Stimulated activated naive B cell treated with anti-CD40 and anti-IgM and Interleukin-4, amounts not matched to agents 10 μg/mL and 1 μg/mL and 100 μg/mL, for 72 hours (primary cell): ENCODE results near the gene STK4.
"Not testable (repeated sequence)": the region's sequence is repeated elsewhere in the genome, so short reads cannot be mapped to it uniquely, and the experiment has no call there.

ENCODE experiments used
- ATAC-seq, 2 donors: fragments of 150-1000 bp; cut with Tn5 transposase; replicated peaks; 2 replicates each; pipeline ENCODE4 v1.10.0; 2021; ENCODE audit warnings: moderate library complexity in 1 of 2
- DNase-seq: peaks from one replicate; pipeline ENCODE4 v3.0.0; 2021
- H3K27ac Mint-ChIP-seq: one replicate; pipeline ENCODE4 v1.8.0; 2022; ENCODE audit warnings: mild to moderate bottlenecking, mixed read lengths
- H3K27me3 Mint-ChIP-seq, 2 donors: one replicate each; pipeline ENCODE4 v1.8.0; 2022; ENCODE audit warnings: mixed read lengths in 2 of 2
- H3K36me3 Mint-ChIP-seq, 2 donors: one replicate each; pipeline ENCODE4 v1.8.0; 2022; ENCODE audit warnings: mixed read lengths in 2 of 2, mild to moderate bottlenecking in 1 of 2
- H3K4me1 Mint-ChIP-seq, 2 donors: one replicate each; pipeline ENCODE4 v1.8.0; 2022; ENCODE audit warnings: mixed read lengths in 2 of 2, mild to moderate bottlenecking in 1 of 2
- H3K4me3 Mint-ChIP-seq, 2 donors: one replicate each; pipeline ENCODE4 v1.8.0; 2022; ENCODE audit warnings: mild to moderate bottlenecking in 2 of 2, mixed read lengths in 2 of 2, moderate library complexity in 1 of 2
- H3K9me3 Mint-ChIP-seq, 2 donors: one replicate each; pipeline ENCODE4 v1.8.0; 2022; ENCODE audit warnings: mixed read lengths in 2 of 2, mild to moderate bottlenecking in 1 of 2

Gene STK4

DNA sequence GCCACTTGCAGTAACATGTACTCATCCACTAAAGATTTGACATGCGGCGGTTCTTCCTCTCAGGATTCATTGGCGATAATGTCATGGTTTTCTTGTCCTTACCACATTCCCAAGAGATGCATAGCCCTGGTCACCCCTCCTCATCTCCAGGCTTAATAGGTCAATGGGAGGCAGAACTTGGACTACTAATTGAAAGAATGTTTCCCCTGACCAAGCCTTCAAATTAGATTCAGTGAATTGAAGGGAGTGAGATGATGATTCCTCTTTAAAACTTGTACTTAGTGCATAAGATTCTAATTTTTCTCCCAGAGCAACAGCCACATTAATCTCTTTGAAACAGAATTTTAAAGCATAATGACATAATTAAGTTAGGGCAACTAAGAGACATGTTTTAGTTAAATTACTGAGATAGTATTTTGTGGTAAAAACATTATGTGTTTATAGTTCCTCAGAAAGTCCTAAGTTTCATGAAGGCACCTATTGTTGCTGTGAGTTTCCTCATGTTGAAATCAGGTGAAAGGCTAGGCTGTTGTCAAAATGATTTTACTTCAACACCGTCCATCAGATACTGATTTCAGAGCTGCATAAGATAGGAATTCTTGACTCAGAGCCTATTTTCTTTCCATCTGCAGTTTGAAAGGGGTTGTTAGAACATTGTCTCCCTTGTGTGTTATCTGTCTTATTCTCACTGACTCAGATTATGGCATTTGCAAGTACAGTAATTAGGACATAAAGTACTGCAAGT lies 48.5 kb downstream of the STK4 start:
- H3K4me3 Mint-ChIP-seq = no peak overlapping the region
- peaks cover 14 to 29% of the 10 kb centered on the region in 2 donors for H3K4me1 Mint-ChIP-seq
- ATAC-seq (no peak), DNase-seq (no peak)
- H3K27ac Mint-ChIP-seq = no peak overlapping the region
- H3K36me3 Mint-ChIP-seq = peaks cover 36 to 38% of the 10 kb centered on the region in 2 donors
- H3K9me3 Mint-ChIP-seq = no peaks in the 10 kb centered on the region
- no peaks in the 10 kb centered on the region for H3K27me3 Mint-ChIP-seq

DNA sequence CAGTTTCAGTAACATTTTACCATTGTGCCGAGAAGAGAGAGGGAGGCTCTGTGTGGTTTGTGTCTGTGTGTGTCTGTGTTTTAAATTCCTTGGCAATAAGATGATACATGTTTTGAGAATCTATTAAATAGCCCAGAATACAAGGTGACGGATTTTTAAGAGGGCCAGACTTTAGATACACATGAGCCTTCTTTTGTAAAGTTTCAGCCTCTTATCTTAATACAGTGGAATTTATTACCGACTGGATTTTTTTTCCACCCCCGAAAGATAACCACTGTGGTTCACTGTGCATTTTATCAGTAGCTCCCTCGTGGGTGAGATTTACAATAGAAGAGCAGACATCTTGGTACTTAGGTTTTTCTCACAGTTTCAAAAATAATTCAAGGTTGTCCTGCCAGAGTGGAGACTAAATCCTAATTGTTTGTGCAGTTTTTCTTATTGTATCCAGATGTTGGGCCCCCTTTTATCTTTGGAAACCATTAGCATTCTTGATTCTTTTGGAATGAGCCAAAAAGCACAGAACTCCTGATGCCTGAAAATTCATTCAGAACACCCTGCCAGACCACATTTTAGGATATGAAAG lies 49.9 kb downstream of the STK4 start:
- Mint-ChIP-seq H3K36me3 (peaks cover 37 to 38% of the 10 kb centered on the region in 2 donors), H3K4me1 (peaks cover 10 to 30% of the 10 kb centered on the region in 2 donors), H3K4me3 (peak overlapping the region in 1 of 2 donors; percentile 30), H3K27me3 (no peaks in the 10 kb centered on the region), H3K9me3 (no peaks in the 10 kb centered on the region), H3K27ac (peak overlapping the region; percentile 75)
- DNase-seq (no peak), ATAC-seq (no peak)

DNA sequence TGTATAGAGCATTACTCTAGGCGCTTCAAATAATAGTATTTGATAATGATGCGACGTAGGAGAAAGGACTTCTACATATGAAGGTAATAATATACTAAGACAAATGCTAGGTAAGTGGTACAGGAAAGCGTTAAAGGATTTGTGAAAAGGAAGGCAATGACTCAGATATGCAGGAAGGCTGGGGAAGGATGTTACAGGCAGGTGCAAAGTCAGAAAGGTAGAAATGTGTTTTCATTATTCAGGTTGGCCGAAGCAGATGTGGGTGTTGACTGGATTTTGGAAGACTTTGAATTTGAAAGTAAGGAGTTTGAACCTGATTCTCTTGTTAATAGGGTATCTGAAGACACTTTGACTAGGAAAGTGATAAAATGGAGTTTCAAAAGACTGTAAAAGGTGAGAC lies 51.0 kb downstream of the STK4 start:
- no peak overlapping the region for H3K27ac Mint-ChIP-seq
- peaks cover 33 to 38% of the 10 kb centered on the region in 2 donors for H3K36me3 Mint-ChIP-seq
- H3K4me3 Mint-ChIP-seq = no peak overlapping the region
- H3K4me1 Mint-ChIP-seq = peaks cover 10 to 24% of the 10 kb centered on the region in 2 donors
- H3K27me3 Mint-ChIP-seq = no peaks in the 10 kb centered on the region
- H3K9me3 Mint-ChIP-seq = no peaks in the 10 kb centered on the region
- DNase-seq = no peak
- ATAC-seq = no peak

DNA sequence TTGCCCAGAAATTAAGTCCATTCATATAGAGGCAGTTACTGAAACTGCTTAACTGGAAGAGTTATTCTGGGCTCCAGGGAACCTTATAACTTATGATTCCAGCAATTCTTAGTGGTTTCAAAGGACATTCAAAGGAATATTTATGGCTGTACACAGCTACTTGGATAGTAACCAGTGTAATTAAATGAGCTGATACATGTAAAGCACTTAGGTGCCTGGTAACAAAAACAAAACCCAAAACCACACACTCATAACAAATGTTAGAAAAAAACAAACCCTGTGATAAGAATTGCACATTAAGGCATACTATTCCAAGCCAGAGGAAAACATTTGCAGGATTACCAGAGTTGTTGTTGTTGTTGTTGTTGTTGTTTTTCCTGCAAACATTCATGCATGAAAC lies 51.5 kb downstream of the STK4 start:
- ATAC-seq (no peak), DNase-seq (no peak)
- no peaks in the 10 kb centered on the region for H3K27me3 Mint-ChIP-seq
- no peaks in the 10 kb centered on the region for H3K9me3 Mint-ChIP-seq
- no peak overlapping the region for H3K4me3 Mint-ChIP-seq
- no peak overlapping the region for H3K27ac Mint-ChIP-seq
- H3K36me3 Mint-ChIP-seq = peaks cover 33 to 40% of the 10 kb centered on the region in 2 donors
- peaks cover 10 to 24% of the 10 kb centered on the region in 2 donors for H3K4me1 Mint-ChIP-seq

DNA sequence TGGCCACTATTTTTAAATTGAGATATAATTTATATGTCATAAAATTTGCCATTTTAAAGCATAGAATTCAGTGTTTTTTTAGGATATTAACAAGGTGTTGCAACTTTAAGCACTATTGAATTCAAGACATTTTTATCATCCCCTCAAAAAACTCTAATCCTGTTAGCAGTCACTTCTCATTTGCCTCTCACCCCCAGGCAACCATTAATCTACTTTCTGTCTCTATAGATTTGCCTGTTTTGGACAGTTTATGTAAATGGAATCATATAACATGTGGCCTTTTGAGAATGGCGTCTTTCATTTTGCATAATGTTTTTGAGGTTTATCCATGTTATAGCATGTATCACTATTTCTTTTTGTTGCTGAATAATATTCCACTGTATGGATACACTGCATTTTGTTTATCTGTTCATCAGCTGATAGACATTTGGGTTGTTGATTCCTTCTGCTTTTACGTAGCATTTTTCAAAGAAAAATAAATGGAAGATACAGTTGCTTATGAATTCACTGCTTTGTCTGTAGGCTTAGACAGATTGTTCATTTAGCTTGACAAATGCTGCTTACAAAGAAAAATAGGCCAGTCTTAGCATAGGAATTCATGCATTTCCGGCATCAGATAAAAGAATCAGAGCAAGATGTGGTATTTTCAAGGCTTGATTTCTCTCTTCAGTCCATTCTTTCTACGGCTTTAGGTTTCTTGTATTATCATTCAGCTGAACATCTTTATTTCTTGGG lies 52.9 kb downstream of the STK4 start:
- Mint-ChIP-seq H3K36me3 (peaks cover 33 to 47% of the 10 kb centered on the region in 2 donors), H3K4me1 (peaks cover 10 to 30% of the 10 kb centered on the region in 2 donors), H3K9me3 (no peaks in the 10 kb centered on the region), H3K4me3 (no peak overlapping the region), H3K27me3 (no peaks in the 10 kb centered on the region), H3K27ac (no peak overlapping the region)
- DNase-seq (no peak), ATAC-seq (no peak)

DNA sequence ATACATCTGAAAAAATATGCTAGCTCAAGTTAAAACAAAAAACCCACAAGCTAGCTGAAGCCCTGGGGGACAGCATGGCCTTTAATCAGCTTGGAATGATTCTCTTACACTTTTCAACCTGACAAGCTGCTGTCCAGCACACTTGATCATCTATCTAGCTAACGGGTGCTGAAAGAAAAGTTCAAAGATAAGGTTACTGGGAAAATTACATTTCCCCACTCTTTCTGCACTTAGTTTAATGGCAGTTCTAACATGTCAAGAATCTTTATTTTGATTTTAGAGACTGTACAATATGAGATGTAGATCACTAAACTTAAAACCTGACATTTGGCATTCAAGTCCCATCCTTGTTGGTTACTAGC lies 53.4 kb downstream of the STK4 start:
- Mint-ChIP-seq H3K9me3 (no peaks in the 10 kb centered on the region), H3K4me1 (peaks cover 10 to 30% of the 10 kb centered on the region in 2 donors), H3K4me3 (no peak overlapping the region), H3K27ac (peak overlapping the region; percentile 1), H3K27me3 (no peaks in the 10 kb centered on the region), H3K36me3 (peaks cover 33 to 47% of the 10 kb centered on the region in 2 donors)
- no peak for DNase-seq
- no peak for ATAC-seq

DNA sequence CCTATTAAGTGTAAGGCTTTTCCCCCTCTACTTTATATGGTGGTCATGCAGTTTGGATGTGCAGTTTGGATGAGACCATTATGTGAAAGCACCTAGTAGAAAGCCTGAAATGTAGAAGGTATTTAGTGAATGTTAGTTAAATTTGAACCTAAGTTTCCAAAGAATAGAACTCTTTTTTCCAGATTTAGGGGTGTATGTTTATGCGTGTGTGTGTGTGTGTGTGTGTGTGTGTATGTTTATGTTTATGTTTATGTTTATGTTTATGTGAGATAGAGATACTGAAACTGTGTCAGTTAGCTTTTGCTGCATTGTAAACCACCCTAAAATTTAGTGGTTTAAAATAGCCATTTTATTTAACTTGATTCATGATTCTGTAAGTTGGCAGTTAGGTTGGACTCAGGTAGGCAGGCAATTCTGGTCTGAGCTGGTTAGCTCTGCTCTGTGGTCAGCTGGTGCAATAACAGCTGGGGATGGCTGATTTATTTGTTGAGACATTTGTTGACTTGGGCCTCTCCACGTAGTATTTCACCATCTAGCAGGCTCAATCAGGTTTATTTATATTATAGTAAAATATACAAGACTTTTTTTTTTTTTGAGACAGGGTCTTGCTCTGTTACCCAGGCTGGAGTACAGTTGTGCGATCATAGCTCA lies 54.0 kb downstream of the STK4 start:
- Mint-ChIP-seq H3K27ac (peak overlapping the region; percentile 1), H3K9me3 (no peaks in the 10 kb centered on the region), H3K36me3 (peaks cover 31 to 47% of the 10 kb centered on the region in 2 donors), H3K27me3 (no peaks in the 10 kb centered on the region), H3K4me1 (peaks cover 7 to 27% of the 10 kb centered on the region in 2 donors), H3K4me3 (no peak overlapping the region)
- ATAC-seq (no peak), DNase-seq (no peak)

DNA sequence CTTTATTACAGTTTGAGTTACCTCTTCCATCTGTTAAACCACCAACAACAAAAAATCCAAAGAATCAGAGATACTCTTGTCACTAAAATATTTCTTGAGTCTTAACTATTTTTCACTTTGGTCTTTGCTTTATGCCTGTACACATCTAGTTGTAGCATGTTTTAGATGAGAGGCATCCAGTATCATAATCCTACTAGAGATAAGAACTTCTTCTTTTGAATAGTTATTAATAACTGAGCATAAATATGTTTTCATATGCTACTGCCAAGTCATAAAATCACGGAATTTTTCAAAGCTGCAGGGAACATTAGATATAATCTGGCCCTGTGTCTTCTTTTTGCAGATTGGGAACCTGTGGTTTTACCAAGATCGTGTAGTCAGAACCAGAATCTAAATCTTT lies 55.3 kb downstream of the STK4 start:
- ATAC-seq (no peak), DNase-seq (no peak)
- H3K9me3 Mint-ChIP-seq = no peaks in the 10 kb centered on the region
- H3K27me3 Mint-ChIP-seq = no peaks in the 10 kb centered on the region
- no peak overlapping the region for H3K27ac Mint-ChIP-seq
- H3K4me3 Mint-ChIP-seq = no peak overlapping the region
- H3K36me3 Mint-ChIP-seq = peaks cover 30 to 46% of the 10 kb centered on the region in 2 donors
- peaks cover 7 to 14% of the 10 kb centered on the region in 2 donors for H3K4me1 Mint-ChIP-seq

DNA sequence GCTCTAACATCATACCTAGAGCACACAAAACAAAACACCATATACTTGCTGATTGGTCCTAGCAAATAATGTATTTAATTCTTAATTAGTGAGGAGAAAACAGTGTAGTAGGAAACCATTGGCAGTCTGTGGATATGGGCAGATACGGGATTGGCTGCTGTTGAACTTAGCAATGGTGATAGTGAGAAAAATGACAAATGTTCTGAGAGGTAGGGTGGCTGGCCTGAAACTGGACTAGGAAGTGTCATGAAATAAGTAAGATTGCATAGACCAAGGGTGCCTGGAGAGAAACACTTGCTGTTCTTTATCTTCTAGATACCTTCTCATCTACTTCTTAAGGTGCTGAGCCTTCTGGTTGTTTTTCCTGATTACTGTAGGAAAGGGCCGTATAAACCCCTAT lies 56.8 kb downstream of the STK4 start:
- not testable (repeated sequence) for H3K27me3 Mint-ChIP-seq, H3K27ac Mint-ChIP-seq, ATAC-seq, H3K4me3 Mint-ChIP-seq, H3K9me3 Mint-ChIP-seq, DNase-seq
- H3K4me1 Mint-ChIP-seq = peaks cover 8 to 14% of the 10 kb centered on the region in 2 donors
- H3K36me3 Mint-ChIP-seq = peaks cover 25 to 47% of the 10 kb centered on the region in 2 donors

DNA sequence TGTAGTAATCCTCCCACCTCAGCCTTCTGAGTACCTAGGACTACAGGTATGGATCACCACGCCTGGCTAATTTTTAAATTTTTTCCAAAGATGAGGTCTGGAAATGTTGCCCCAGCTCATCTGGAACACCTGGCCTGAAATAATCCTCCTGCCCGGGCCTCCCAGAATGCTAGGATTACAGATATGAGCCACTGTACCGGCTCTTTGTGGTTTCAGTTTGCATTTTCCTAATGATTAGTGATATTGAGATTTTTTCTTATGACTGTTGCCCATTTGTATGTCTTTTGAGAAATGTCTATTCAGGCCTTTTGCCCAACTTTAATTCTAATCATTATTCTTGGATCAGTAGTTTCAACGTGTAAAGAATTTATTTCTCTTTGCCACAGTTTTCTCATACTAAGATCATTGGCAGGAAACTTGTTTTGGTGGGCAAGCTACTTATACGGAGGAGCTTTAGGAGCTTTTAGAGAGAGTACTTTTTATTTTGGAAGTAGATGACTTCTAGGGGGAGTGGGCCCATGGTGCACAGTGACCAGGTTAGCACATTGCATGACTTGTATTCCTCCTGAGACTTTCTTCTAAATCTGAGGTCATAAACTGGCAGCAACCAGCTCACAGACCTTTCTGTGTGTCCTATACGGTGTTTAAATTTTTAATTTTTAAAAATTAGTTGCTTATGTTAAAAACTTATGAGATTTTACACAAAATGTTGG lies 62.3 kb downstream of the STK4 start:
- Mint-ChIP-seq H3K36me3 (peaks cover 34 to 53% of the 10 kb centered on the region in 2 donors), H3K27ac (peak overlapping the region; percentile 37)
- peak in 1 of 2 donors; percentile 29 for ATAC-seq

DNA sequence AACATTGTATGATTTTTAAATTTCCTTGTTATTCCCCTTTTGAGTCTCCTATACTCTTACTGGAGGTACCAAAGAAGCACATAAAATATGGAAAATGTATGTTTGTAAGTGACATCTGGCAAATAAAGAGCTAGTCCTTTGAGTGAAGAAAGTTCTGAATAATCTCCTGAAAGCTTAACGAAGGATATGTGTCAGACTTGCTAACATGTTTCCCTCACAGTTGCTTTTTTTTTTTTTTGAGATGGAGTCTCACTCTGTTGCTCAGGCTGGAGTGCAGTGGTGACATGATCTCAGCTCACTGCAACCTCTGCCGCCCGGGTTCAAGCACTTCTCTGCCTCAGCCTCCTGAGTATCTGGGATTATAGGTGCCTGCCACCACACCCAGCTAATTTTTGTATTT lies 63.6 kb downstream of the STK4 start:
- H3K36me3 Mint-ChIP-seq = peaks cover 38 to 57% of the 10 kb centered on the region in 2 donors
- DNase-seq (no peak), ATAC-seq (no peak)
- peaks cover 32 to 39% of the 10 kb centered on the region in 2 donors for H3K4me1 Mint-ChIP-seq
- no peaks in the 10 kb centered on the region for H3K27me3 Mint-ChIP-seq
- H3K27ac Mint-ChIP-seq = peak overlapping the region; percentile 47
- no peaks in the 10 kb centered on the region for H3K9me3 Mint-ChIP-seq
- no peak overlapping the region for H3K4me3 Mint-ChIP-seq

More for the DNA sequence above, 62.3 kb downstream of the STK4 start:
- no peak overlapping the region for H3K4me3 Mint-ChIP-seq
- H3K27me3 Mint-ChIP-seq = no peaks in the 10 kb centered on the region
- DNase-seq = no peak
- H3K4me1 Mint-ChIP-seq = peaks cover 28% of the 10 kb centered on the region in 2 donors
- no peaks in the 10 kb centered on the region for H3K9me3 Mint-ChIP-seq

DNA sequence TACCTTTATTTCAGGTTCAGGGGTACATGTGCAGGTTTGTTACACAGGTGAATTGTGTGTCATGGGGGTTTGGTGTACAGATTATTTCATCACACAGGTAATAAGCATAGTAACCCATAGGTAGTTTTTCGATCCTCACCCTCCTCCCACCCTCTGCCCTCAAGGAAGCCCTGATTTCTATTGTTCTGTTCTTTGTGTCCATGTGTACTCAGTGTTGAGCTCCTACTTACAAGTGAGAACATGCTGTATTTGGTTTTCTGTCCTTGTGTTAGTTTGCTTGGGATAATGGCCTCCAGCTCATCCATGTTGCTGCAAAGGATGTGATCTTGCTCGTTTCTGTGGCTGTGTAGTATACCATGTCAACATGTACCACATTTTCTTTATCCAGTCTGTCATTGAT lies 66.0 kb downstream of the STK4 start:
- H3K27me3 Mint-ChIP-seq = no peaks in the 10 kb centered on the region
- peaks cover 37 to 56% of the 10 kb centered on the region in 2 donors for H3K36me3 Mint-ChIP-seq
- H3K9me3 Mint-ChIP-seq = no peaks in the 10 kb centered on the region
- H3K4me3 Mint-ChIP-seq = no peak overlapping the region
- DNase-seq = no peak
- no peak for ATAC-seq
- H3K4me1 Mint-ChIP-seq = peaks cover 33 to 50% of the 10 kb centered on the region in 2 donors
- no peak overlapping the region for H3K27ac Mint-ChIP-seq

DNA sequence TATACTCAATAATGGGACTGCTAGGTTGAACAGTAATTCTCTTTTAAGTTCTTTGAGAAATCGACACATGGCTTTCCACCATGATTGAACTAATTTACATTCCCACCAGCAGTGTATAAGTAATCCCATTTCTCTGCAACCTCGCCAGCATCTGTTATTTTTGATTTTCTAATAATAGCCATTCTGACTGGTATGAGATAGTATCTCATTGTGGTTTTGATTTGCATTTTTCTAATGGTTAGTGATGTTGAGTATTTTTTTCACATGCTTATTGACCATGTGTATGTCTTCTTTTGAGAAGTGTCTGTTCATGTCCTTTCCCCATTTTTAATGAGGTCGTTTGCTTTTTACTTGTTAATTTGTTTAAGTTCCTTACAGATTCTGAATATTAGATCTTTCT lies 66.5 kb downstream of the STK4 start:
- Mint-ChIP-seq H3K4me1 (peaks cover 31 to 52% of the 10 kb centered on the region in 2 donors), H3K9me3 (no peaks in the 10 kb centered on the region), H3K27ac (no peak overlapping the region), H3K27me3 (no peaks in the 10 kb centered on the region), H3K36me3 (peaks cover 34 to 52% of the 10 kb centered on the region in 2 donors), H3K4me3 (no peak overlapping the region)
- DNase-seq (no peak), ATAC-seq (peak; percentile 29 to 41)

DNA sequence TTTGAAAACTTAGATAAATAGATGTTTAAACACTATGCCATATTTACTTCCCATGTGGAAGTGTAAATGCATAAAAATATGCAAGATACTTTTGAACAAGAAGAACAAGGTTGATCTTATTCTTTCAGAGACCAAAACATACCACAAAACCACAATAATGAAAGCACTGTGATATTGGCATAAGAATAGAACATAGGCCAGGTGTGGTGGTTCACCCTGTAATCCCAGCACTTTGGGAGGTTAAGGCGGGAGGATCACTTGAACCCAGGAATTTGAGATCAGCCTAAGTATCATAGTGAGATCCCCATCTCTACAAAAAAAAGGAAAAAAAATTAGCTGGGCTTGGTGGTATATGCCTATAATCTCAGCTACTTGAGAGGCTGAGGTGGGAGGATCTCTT lies 68.1 kb downstream of the STK4 start:
- H3K4me3 Mint-ChIP-seq = no peak overlapping the region
- H3K9me3 Mint-ChIP-seq = no peaks in the 10 kb centered on the region
- DNase-seq = no peak
- no peak overlapping the region for H3K27ac Mint-ChIP-seq
- no peak for ATAC-seq
- H3K4me1 Mint-ChIP-seq = peaks cover 30 to 56% of the 10 kb centered on the region in 2 donors
- no peaks in the 10 kb centered on the region for H3K27me3 Mint-ChIP-seq
- peaks cover 29 to 48% of the 10 kb centered on the region in 2 donors for H3K36me3 Mint-ChIP-seq
